Erythroblast (primary cell): Measurements from ENCODE around the gene IFIT1B.
"Not testable (repeated sequence)": the region's sequence is repeated elsewhere in the genome, so short reads cannot be mapped to it uniquely, and the experiment has no call there.

ENCODE experiments used
- GATA1 ChIP-seq: IDR thresholded peaks from 2 replicates; pipeline ENCODE4 v1.6.1; 2011; ENCODE audit warnings: low read depth, mild to moderate bottlenecking, control low read depth, low read length, moderate library complexity
- POLR2A ChIP-seq: IDR thresholded peaks from 2 replicates; pipeline ENCODE4 v1.6.1; 2011; ENCODE audit warnings: mild to moderate bottlenecking, low read length

- not testable (repeated sequence) for TF ChIP-seq POLR2A, GATA1
Measured at GRCh38 chr10:89410551-89410950, 32.7 kb downstream of the IFIT1B start.
